T47D (cell line): Measurements from ENCODE around the gene CENPT.

ENCODE experiments used
- DNase-seq, 2 experiments: peaks; one replicate each; pipeline versions ENCODE4 v3.0.0 to v3.0.0-alpha.2; 2011 to 2012; ENCODE audit warnings: low read depth in 1 of 2, low spot score in 1 of 2
- JUND ChIP-seq: IDR thresholded peaks from 2 replicates; pipeline ENCODE4 v1.6.1; 2012; ENCODE audit warnings: low read depth
- in situ Hi-C: cut with HindIII; loops from 2 replicates; pipeline ENCODE4 v1.10.0; 2016; ENCODE audit warnings: low sequenced_read_pairs, low pct_unique_long_range_greater_than_20kb

CENPT gene

DNA sequence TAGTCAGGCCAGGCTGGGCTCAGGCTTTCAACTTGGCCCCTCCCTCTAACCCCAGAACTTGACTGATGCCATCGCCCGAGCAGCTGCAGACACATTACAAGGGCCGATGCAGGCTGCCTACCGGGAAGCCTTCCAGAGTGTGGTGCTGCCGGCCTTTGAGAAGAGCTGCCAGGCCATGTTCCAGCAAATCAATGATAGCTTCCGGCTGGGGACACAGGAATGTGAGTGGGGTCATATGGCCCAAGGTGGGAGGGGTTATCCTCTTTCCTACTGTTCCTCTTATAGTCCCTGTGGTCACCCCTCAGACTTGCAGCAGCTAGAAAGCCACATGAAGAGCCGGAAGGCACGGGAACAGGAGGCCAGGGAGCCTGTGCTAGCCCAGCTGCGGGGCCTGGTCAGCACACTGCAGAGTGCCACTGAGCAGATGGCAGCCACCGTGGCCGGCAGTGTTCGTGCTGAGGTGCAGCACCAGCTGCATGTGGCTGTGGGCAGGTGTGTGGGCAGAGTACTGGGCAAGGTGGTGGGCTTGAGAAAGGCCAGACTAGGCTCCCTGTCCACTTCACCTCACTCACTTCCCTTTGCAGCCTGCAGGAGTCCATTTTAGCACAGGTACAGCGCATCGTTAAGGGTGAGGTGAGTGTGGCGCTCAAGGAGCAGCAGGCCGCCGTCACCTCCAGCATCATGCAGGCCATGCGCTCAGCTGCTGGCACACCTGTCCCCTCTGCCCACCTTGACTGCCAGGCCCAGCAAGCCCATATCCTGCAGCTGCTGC lies 35.1 kb upstream of the CENPT start:
- in situ Hi-C loops: no loop called here
- no peak for TF ChIP-seq JUND

DNA sequence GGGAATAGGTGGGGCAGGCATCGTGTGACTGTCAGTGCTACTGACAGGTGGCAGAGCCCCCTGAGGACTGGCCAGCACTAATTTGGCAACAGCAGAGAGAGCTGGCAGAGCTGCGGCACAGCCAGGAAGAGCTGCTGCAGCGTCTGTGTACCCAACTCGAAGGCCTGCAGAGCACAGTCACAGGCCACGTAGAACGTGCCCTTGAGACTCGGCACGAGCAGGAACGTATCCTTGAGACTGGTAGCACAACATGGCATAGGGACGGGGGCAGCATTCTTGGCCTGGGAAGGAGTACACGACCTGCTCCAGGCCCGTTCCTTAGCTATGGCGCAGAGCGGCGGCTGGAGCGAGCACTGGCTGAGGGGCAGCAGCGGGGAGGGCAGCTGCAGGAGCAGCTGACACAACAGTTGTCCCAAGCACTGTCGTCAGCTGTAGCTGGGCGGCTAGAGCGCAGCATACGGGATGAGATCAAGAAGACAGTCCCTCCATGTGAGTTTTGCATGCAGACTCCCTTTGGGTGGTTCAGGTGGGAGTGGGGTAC lies 34.2 kb upstream of the CENPT start:
- no peak for DNase-seq
- in situ Hi-C loops: no loop called here
- TF ChIP-seq JUND: no peak

More for the DNA sequence above, 35.1 kb upstream of the CENPT start:
- DNase-seq: no peak

DNA sequence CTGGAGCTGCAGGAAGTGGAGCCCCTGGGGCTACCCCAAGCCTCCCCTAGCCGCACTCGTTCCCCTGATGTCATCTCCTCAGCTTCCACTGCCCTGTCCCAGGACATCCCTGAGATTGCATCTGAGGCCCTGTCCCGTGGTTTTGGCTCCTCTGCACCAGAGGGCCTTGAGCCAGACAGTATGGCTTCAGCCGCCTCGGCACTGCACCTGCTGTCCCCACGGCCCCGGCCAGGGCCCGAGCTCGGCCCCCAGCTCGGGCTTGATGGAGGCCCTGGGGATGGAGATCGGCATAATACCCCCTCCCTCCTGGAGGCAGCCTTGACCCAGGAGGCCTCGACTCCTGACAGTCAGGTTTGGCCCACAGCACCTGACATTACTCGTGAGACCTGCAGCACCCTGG lies 33.1 kb upstream of the CENPT start:
- in situ Hi-C loops: no loop called here
- TF ChIP-seq JUND: no peak

DNA sequence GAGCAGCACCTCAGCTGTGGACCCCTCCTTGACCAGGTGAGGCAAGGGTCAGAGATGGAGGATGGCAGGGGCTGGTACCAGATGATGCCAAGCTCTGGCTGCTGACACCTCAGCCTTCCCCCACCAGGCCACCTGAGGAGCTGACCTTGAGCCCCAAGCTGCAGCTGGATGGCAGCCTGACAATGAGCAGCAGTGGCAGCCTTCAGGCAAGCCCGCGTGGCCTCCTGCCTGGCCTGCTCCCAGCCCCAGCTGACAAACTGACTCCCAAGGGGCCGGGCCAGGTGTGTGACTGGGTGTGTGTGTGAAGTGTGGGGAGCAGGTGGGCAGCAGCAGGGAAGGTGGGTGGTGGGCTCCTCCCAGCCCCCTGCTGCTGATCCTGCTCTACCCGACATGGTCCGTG lies 32.4 kb upstream of the CENPT start:
- no peak for TF ChIP-seq JUND
- in situ Hi-C loops: no loop called here
- DNase-seq: no peak

More for the DNA sequence above, 33.1 kb upstream of the CENPT start:
- DNase-seq: no peak

DNA sequence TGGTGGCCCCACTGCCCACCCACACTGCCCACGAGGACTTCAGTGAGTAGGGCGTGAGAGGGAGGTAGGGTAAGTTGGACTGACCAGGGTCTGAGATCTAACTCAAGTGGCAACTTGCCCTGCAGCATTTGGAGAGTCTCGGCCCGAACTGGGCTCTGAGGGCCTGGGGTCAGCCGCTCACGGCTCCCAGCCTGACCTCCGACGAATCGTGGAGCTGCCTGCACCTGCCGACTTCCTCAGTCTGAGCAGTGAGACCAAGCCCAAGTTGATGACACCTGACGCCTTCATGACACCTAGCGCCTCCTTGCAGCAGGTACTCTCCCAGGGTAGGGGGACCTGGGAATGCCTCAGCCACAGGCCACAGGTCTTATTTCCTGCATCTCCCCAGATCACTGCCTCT lies 32.0 kb upstream of the CENPT start:
- DNase-seq: no peak
- TF ChIP-seq JUND: no peak
- in situ Hi-C loops: no loop called here

DNA sequence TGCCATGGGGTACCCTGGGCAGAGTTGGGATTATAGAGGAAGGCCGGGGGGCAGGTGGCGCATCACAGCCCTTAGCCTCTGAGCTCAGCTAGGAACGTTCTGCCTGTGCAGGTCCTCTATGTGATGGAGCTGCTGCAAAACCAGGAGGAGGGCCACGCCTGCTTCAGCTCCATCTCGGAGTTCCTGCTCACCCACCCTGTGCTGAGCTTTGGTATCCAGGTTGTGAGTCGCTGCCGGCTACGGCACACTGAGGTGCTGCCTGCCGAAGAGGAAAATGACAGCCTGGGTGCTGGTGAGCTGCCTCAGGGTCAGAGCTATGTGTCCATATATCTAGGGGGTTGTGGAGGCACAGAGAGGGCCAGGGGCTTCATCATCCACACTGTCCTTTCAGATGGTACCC lies 31.4 kb upstream of the CENPT start:
- in situ Hi-C loops: no loop called here
- TF ChIP-seq JUND: no peak
- DNase-seq: no peak

DNA sequence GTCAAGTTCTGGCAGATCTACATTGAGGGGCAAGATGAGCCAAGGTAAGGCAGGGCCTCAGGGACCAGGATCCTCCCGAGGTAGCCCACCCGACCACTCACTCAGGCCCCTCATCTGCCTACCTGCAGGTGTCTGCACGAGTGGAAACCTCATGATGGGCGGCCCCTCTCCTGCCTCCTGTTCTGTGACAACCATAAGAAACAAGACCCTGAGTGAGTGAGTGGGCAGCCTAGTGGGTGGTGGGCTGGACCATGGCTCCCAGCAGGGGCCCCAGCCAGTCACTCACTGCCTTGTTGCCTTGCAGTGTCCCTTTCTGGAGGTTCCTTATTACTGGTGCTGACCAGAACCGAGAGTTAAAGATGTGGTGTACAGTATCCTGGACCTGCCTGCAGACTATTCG lies 30.7 kb upstream of the CENPT start:
- in situ Hi-C loops: no loop called here
- TF ChIP-seq JUND: no peak
- DNase-seq: no peak

DNA sequence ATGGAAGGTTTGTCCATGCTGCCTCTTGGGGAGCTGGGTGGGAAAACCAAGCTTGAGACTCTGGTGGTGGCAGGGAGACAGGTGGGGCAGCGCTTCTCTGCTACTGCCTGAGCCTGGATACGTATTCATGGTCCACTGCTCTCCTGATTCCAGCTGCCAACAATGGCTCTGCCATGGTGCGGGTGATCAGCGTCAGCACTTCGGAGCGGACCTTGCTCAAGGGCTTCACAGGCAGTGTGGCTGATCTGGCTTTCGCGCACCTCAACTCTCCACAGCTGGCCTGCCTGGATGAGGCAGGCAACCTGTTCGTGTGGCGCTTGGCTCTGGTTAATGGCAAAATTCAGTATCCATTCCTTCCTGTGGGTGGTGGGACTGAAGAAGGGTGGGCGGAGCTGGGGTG lies 29.6 kb upstream of the CENPT start:
- no peak for TF ChIP-seq JUND
- no peak for DNase-seq
- in situ Hi-C loops: no loop called here

DNA sequence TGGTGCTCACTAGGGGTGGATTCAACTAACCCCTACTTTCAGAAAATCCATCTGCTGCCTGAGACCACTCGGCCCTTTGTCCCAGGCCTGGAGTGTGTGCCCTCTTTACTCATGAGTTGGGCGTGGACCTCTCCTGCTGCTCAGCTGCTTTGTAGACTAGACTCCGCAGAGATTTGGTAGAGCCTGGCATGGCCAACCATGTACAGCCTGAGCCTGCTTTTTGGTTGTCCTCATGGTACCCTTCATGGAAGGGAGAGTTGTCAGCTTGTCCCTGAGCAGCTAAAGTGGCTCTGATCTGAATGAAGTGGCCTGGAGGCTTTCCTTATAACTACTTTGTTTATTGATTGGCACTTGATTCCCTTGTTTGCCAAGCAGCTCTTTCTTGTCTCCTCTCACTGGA lies 26.9 kb upstream of the CENPT start:
- in situ Hi-C loops: no loop called here
- no peak for TF ChIP-seq JUND

DNA sequence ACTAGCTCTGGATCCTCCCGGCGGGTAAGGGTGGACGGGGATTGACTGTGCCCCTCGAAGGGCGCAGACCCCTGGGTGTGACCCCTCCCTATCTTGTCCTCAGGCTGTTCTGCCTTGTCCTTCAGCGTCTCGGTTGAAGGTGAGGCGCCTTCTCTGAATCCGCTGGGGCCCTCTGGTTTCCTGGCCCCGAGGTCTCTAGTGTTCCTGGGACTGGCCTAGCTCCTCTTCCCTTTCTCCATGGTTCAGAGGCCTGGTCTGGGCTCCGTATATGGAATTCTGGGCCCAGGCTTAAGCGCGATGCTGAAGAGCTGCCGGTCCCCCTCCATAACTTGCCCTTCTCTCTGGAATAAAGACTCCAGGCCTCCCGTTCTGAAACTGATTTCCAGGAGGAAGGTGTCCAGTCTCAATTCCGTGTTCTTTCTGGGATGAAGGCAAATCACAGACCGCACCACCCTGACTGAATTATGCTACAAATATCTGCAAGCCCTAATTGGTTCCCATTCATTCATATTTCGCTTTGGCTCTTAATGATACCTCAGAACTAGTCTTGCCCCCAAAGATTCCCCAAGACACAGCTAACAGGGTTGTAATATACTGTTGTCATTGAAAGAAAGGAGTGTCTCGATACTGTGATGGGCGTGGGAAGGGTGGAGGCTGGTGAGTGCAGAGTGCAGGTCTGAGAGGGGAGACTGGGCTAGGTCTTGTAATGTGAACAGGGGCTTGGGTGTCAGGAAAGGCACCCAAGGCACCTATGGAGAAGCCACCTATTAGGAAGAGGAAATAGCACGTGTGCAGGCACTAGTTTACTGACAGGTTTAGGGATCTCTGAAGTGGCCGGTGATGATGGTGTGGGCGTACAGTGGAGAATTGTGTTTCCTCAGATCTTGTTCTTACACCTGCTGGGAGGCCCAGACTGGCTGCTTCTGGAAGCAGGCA lies 26.2 kb upstream of the CENPT start:
- no peak for TF ChIP-seq JUND
- no peak for DNase-seq
- in situ Hi-C loops: no loop called here

More for the DNA sequence above, 26.9 kb upstream of the CENPT start:
- DNase-seq: no peak

DNA sequence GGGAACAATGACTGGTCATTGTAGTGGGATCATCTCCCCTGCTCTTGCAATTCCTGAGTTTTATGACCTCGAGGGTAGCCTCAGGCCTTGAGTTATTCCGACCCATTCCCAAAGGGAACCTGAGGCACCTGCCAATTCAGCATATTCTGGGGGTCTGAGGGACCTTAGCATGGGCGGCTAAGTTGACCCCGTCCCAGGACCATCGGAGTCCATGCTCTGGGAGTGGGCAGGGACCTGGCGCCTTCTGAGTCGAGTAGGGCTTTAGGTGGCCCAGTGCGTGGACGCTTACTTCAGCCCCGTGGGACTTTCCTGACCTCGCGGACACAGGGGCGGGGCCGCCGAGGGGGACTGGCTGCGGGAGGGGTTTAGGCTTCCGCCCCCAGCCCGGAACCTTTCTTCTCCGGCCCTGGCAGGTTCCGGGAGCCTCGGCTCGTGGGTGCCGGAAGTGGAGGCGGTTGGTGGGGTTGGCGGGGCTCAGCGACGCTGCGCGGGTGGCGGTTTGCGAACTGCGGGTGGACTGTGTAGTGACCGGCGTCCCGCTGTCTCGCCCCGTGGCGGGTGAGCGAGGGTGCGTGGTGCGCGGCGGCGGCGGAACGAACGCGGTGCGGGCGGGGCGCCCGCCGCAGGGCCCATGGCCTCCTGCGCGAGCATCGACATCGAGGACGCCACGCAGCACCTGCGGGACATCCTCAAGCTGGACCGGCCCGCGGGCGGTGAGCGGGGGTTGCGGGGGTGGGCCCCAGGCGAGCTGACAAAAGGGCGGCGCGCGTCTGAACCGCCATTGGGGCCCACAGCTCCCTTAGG lies 25.3 kb upstream of the CENPT start, which contains the start of gene EDC4:
Gene EDC4, plus strand, starts transcription at position 422 of the 804 bp plus-strand sequence. Its CDS starts 210 bp downstream, at position 632.
- DNase-seq: peak; percentile 77 to 89
- in situ Hi-C loops: no loop called here
- TF ChIP-seq JUND: no peak

DNA sequence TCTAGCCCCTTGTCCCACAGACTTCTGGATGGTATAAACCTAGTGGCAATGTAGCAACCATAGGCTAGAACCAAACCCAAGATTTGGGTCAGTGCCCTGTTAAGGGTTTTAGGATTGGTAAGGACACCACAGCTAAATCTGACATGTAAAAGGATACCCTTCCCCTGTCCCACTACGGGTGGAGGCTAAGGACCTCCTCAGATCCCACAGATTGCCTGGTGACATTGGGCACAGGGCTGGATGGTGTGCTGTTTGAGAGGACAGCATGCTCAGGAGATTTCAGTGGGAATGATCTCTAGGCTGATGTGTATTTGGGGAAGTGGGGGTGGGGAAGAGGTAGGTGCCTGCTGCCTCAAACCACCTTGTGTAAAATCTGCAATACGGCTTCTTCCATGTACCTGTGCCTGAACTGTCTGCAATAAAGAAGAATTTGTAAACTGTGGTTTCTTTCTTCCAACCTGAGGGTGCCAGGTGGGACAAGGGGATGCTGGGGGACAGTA lies 24.7 kb upstream of the CENPT start:
- no peak for DNase-seq
- in situ Hi-C loops: no loop called here
- no peak for TF ChIP-seq JUND
